ENCODE results near the gene AEN.

The AEN gene

DNA sequence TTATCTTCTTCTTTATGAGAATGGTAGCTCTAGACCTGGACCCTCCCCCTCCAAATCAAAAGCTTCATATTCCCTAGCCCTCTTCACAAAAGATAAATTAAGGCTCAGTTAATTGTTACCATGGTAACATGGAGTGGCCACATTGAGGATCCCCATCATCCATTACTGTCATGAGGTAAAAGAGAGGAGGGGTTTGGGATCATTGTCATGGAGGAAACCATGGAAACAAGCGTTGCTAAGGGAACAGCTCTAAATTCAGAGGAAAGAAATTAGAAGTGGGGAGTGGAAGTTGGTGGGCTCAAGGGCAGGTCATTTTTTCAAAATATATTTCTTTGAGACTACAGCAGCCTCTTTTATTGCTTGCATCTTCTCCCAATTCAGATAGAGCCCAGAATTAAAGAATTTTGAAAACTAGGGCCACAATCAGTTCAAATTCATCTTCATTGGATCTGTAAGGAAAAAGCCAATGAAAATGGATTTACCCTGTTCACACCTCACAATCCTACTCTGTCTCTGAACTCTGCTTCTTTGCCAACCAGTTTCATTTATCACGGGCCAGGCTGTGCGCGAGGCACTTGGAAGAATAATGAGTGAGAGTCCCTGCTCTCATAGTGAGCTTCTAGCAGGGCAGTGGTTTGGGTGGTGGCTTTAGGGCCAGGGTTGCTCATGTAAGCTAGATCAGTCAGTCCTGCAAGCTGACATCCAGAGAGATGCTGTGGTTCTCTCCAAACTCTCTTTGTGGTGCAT lies 11.6 kb upstream of the AEN start:
- DNase-seq: peak; percentile 75
- Histone ChIP-seq H3K56ac (ENCODE audit: low read length) (peak overlapping the region; percentile 59), H3K18ac (ENCODE audit: low read length) (no peak overlapping the region), H3K79me2 (ENCODE audit: control insufficient read depth, insufficient read depth, low read length) (no peaks in the 10 kb centered on the region), H3K27ac (ENCODE audit: low read depth, low read length) (no peak overlapping the region), H2BK120ac (ENCODE audit: low read depth, low read length) (no peak overlapping the region), H3K4me3 (ENCODE audit: low read length) (no peak overlapping the region), H3K79me1 (ENCODE audit: low read length) (no peaks in the 10 kb centered on the region), H3K9ac (ENCODE audit: low read length) (no peak overlapping the region), H3K4me2 (ENCODE audit: low read length) (no peak overlapping the region), H2BK15ac (replicated peaks; ENCODE audit: low read depth) (no peak overlapping the region), H3K23ac (ENCODE audit: low read length) (no peak overlapping the region), H3K36me3 (ENCODE audit: control insufficient read depth, insufficient read depth, low read length) (no peaks in the 10 kb centered on the region), H3K4ac (ENCODE audit: low read depth, low read length) (no peak overlapping the region), H4K5ac (ENCODE audit: low read length) (no peak overlapping the region), H3K27me3 (ENCODE audit: insufficient read depth, low read length, poor library complexity) (peaks cover 20% of the 10 kb centered on the region), H2AK5ac (ENCODE audit: low read length) (peak overlapping the region; percentile 75), H2BK5ac (ENCODE audit: low read length) (peak overlapping the region; percentile 54), H4K8ac (ENCODE audit: low read depth, low read length) (no peak overlapping the region), H3K4me1 (ENCODE audit: control insufficient read depth, low read depth, low read length) (peaks cover 26% of the 10 kb centered on the region)
- WGBS (ENCODE audit: extremely low coverage, insufficient coverage, low lambda C conversion rate): no CpG with 5 or more reads among the region's 4 CpGs

DNA sequence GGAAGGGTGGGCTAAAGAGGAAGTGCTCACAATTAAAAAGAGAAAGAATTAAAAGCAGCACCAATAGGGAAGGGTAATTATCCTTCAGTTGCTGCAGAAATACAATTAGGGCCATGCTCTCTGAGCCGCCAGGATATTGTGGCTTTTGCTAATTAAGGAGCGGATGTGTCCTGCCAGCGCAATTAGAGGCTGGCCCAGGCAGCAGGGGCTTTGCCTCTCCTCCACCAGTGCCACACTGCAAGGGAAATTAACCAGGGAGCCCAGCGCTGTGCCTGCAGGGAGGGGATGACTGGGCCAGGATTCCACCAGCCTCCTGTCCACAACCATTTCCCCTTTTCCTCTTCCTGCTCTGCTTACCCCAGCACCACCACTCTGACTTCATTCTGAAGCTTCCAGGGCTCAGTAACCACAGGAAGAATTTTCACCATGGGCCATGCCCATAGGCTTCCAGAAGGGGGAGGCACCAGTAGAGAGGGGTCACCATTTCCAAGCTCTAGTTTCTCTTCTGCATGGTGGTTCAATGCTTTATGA lies 10.4 kb upstream of the AEN start:
- Histone ChIP-seq H3K27ac (ENCODE audit: low read depth, low read length) (peak overlapping the region; percentile 68), H3K23ac (ENCODE audit: low read length) (no peak overlapping the region), H3K4me3 (ENCODE audit: low read length) (no peak overlapping the region), H3K79me2 (ENCODE audit: control insufficient read depth, insufficient read depth, low read length) (no peaks in the 10 kb centered on the region), H2BK120ac (ENCODE audit: low read depth, low read length) (no peak overlapping the region), H2BK5ac (ENCODE audit: low read length) (peak overlapping the region; percentile 57), H3K4ac (ENCODE audit: low read depth, low read length) (peak overlapping the region; percentile 82), H4K5ac (ENCODE audit: low read length) (no peak overlapping the region), H3K56ac (ENCODE audit: low read length) (peak overlapping the region; percentile 69), H2AK5ac (ENCODE audit: low read length) (no peak overlapping the region), H3K18ac (ENCODE audit: low read length) (peak overlapping the region; percentile 25), H3K79me1 (ENCODE audit: low read length) (no peaks in the 10 kb centered on the region), H3K4me1 (ENCODE audit: control insufficient read depth, low read depth, low read length) (peaks cover 26% of the 10 kb centered on the region), H2BK15ac (replicated peaks; ENCODE audit: low read depth) (no peak overlapping the region), H3K36me3 (ENCODE audit: control insufficient read depth, insufficient read depth, low read length) (no peaks in the 10 kb centered on the region), H3K9ac (ENCODE audit: low read length) (peak overlapping the region; percentile 7), H3K4me2 (ENCODE audit: low read length) (no peak overlapping the region), H4K8ac (ENCODE audit: low read depth, low read length) (no peak overlapping the region), H3K27me3 (ENCODE audit: insufficient read depth, low read length, poor library complexity) (peaks cover 9% of the 10 kb centered on the region)
- whole genome bisulfite sequencing (ENCODE audit: extremely low coverage, insufficient coverage, low lambda C conversion rate): no CpG with 5 or more reads among the region's 4 CpGs
- DNase-seq: peak; percentile 86

DNA sequence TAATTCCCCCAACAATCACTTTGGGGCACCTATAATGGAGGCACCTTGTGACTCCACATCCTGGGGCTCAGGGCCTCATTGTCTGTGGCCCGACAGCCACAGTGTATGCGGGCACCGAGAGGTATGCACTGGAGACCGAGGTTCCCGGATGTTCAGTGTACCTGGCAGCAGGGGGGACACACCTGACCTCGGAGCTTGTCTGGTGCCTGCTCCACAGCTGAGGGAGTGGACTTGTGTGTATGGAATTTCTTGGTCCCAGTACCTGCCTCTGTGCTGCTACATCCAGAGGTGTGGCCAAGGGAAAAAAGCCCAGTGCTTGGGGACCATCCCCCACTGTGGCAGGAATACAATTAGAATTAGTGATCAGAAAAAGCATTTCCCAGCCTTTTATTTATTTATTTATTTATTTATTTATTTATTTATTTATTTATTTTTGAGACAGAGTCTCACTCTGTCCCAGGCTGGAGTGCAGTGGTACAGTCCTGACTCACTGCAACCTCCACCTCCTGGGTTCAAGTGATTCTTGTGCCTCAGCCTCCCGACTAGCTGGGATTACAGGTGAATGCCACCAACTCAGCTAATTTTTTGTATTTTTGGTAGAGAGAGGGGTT lies 8.8 kb upstream of the AEN start:
- no peak overlapping the region for H2BK15ac ChIP-seq (replicated peaks; ENCODE audit: low read depth)
- no CpG with 5 or more reads among the region's 7 CpGs for WGBS (ENCODE audit: extremely low coverage, insufficient coverage, low lambda C conversion rate)
- peaks cover 26% of the 10 kb centered on the region for H3K4me1 ChIP-seq (ENCODE audit: control insufficient read depth, low read depth, low read length)

DNA sequence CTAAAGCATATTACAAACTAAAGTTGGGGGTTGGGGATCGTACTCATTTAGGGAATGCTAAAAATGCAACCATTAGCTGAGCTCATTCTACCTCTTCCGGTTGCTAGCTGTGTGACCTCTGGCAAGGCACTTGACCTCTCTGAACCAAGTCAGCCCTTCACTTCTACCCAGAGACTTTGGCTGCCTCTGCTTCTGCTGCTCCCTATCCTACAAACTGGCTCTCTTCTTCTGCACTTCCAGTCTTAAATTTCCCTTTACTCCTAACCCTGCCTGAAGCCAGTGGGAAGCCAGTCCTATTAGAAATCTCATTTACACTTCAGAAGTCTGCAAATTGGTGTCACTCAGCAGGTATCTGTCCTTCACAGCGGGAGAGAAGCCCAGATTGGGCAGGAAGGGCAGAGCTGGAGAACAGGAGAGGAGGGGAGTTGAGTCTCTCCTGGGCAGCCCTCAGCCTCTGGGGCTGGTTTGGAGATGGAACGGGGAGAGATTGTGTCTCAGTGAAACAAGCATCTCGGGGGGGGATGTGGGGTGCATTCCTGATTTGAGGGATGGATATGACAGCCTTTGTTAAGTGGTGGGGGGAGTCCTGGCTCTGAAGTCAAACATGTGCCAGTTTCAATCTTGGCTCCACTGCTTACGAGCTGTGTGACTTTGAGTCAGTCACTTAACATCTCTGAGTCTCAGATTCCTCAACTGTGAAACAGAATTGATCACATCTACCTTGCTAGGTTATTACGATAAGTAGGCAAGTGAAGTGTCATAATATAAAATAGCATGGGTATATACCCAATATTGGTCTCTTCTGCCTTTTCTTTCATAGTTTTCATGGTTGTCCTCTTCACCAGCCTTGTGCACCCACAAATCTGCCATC lies 7.8 kb upstream of the AEN start:
- Histone ChIP-seq H3K4ac (ENCODE audit: low read depth, low read length) (no peak overlapping the region), H4K5ac (ENCODE audit: low read length) (no peak overlapping the region), H3K56ac (ENCODE audit: low read length) (peak overlapping the region; percentile 72), H3K36me3 (ENCODE audit: control insufficient read depth, insufficient read depth, low read length) (no peaks in the 10 kb centered on the region), H2BK5ac (ENCODE audit: low read length) (peak overlapping the region; percentile 77), H3K79me2 (ENCODE audit: control insufficient read depth, insufficient read depth, low read length) (no peaks in the 10 kb centered on the region), H3K4me1 (ENCODE audit: control insufficient read depth, low read depth, low read length) (peaks cover 26% of the 10 kb centered on the region), H3K27ac (ENCODE audit: low read depth, low read length) (peak overlapping the region; percentile 80), H3K27me3 (ENCODE audit: insufficient read depth, low read length, poor library complexity) (no peaks in the 10 kb centered on the region), H3K23ac (ENCODE audit: low read length) (no peak overlapping the region), H3K18ac (ENCODE audit: low read length) (peak overlapping the region; percentile 61), H3K9ac (ENCODE audit: low read length) (peak overlapping the region; percentile 27), H4K8ac (ENCODE audit: low read depth, low read length) (no peak overlapping the region), H3K4me2 (ENCODE audit: low read length) (no peak overlapping the region), H2AK5ac (ENCODE audit: low read length) (peak overlapping the region; percentile 1), H2BK120ac (ENCODE audit: low read depth, low read length) (peak overlapping the region; percentile 2), H3K79me1 (ENCODE audit: low read length) (no peaks in the 10 kb centered on the region), H3K4me3 (ENCODE audit: low read length) (no peak overlapping the region), H2BK15ac (replicated peaks; ENCODE audit: low read depth) (no peak overlapping the region)
- DNase-seq: peak; percentile 98
- no CpG with 5 or more reads among the region's 7 CpGs for WGBS (ENCODE audit: extremely low coverage, insufficient coverage, low lambda C conversion rate)

More for the DNA sequence above, 8.8 kb upstream of the AEN start:
- no peak for DNase-seq
- Histone ChIP-seq H3K36me3 (ENCODE audit: control insufficient read depth, insufficient read depth, low read length) (no peaks in the 10 kb centered on the region), H3K56ac (ENCODE audit: low read length) (peak overlapping the region; percentile 87), H3K9ac (ENCODE audit: low read length) (peak overlapping the region; percentile 51), H2BK120ac (ENCODE audit: low read depth, low read length) (no peak overlapping the region), H3K79me2 (ENCODE audit: control insufficient read depth, insufficient read depth, low read length) (no peaks in the 10 kb centered on the region), H3K18ac (ENCODE audit: low read length) (peak overlapping the region; percentile 61), H2AK5ac (ENCODE audit: low read length) (peak overlapping the region; percentile 84), H3K27me3 (ENCODE audit: insufficient read depth, low read length, poor library complexity) (no peaks in the 10 kb centered on the region), H4K8ac (ENCODE audit: low read depth, low read length) (no peak overlapping the region), H2BK5ac (ENCODE audit: low read length) (peak overlapping the region; percentile 89), H3K27ac (ENCODE audit: low read depth, low read length) (peak overlapping the region; percentile 80), H4K5ac (ENCODE audit: low read length) (no peak overlapping the region), H3K4me3 (ENCODE audit: low read length) (no peak overlapping the region), H3K23ac (ENCODE audit: low read length) (peak overlapping the region; percentile 83), H3K4me2 (ENCODE audit: low read length) (no peak overlapping the region), H3K4ac (ENCODE audit: low read depth, low read length) (peak overlapping the region; percentile 82), H3K79me1 (ENCODE audit: low read length) (no peaks in the 10 kb centered on the region)

DNA sequence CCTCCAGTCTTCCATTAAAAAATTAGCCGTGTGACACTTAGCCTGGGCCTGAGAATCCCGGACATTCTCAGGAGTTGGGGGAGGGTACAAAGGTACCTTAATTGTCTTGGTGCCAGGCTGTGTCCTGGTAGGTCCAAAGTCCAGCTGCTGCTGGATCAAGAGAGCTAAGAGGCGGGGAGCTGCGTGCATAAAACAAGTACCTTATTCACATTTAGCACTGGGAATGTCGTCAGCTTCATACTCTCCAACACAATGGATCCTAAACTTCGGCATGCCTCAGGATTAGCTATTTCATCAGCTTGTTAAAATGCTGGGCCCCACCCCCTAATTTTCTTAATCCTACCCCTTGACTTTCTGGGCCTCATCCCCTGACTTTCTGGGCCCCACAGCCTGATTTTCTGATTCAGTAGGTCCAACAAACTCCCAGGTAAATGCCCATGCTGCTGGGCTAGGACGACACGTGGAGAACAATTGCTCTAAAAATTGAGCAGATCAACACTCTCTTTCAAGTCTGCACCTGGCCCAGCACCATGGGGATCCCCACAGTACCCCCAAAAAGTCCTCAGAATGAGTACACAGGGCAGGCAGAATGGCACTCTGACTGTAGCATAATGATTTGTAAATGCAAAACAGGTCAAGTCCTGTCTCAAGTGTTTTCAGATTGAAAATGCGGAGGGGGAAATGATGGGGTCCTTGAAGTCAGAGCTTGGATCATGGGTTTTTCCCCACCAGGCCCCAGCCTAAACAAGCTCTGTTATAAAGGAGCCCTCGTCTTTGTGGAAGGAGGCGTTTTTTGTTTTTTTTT lies 5.6 kb upstream of the AEN start:
- H3K4me3 ChIP-seq (ENCODE audit: low read length): no peak overlapping the region
- H2AK5ac ChIP-seq (ENCODE audit: low read length): peak overlapping the region; percentile 56
- no peak overlapping the region for H4K8ac ChIP-seq (ENCODE audit: low read depth, low read length)
- peak overlapping the region; percentile 15 for H2BK120ac ChIP-seq (ENCODE audit: low read depth, low read length)
- H3K4me2 ChIP-seq (ENCODE audit: low read length): no peak overlapping the region
- WGBS (ENCODE audit: extremely low coverage, insufficient coverage, low lambda C conversion rate): no CpG with 5 or more reads among the region's 11 CpGs
- H3K79me1 ChIP-seq (ENCODE audit: low read length): no peaks in the 10 kb centered on the region
- peak overlapping the region; percentile 38 for H3K56ac ChIP-seq (ENCODE audit: low read length)
- DNase-seq: no peak
- H3K27me3 ChIP-seq (ENCODE audit: insufficient read depth, low read length, poor library complexity): no peaks in the 10 kb centered on the region
- H3K23ac ChIP-seq (ENCODE audit: low read length): no peak overlapping the region
- H4K5ac ChIP-seq (ENCODE audit: low read length): no peak overlapping the region
- H3K18ac ChIP-seq (ENCODE audit: low read length): peak overlapping the region; percentile 44
- H2BK15ac ChIP-seq (replicated peaks; ENCODE audit: low read depth): no peak overlapping the region
- H2BK5ac ChIP-seq (ENCODE audit: low read length): no peak overlapping the region
- H3K9ac ChIP-seq (ENCODE audit: low read length): peak overlapping the region; percentile 47
- peaks cover 21% of the 10 kb centered on the region for H3K4me1 ChIP-seq (ENCODE audit: control insufficient read depth, low read depth, low read length)
- peak overlapping the region; percentile 62 for H3K4ac ChIP-seq (ENCODE audit: low read depth, low read length)
- no peaks in the 10 kb centered on the region for H3K36me3 ChIP-seq (ENCODE audit: control insufficient read depth, insufficient read depth, low read length)
- H3K27ac ChIP-seq (ENCODE audit: low read depth, low read length): no peak overlapping the region
- H3K79me2 ChIP-seq (ENCODE audit: control insufficient read depth, insufficient read depth, low read length): no peaks in the 10 kb centered on the region
